Measurements from ENCODE around the gene FRMPD4. TPM values are rescaled to one million over a fixed set of nuclear protein-coding genes. Genes with fewer than 3 reads are reported as not detected.

FRMPD4 gene
- total and polyA plus RNA-seq, 2 of the 13 experiments (the other 11 are each of a cell fraction or from before 2014, with no cell fraction given), result not detected

GRCh38 chrX:12548746-12549145, 410.5 kb downstream of the FRMPD4 start (continued):
- TF ChIP-seq ZBTB40 (IDR thresholded peaks at IDR 0.05) (no peak), ZBTB40 (CRISPR knock-in tag; IDR thresholded peaks at IDR 0.05) (no peak), NR2F2 (IDR thresholded peaks at IDR 0.05; ENCODE audit: borderline replicate concordance, low read depth) (no peak), CREB1 (IDR thresholded peaks at IDR 0.05) (no peak), CREB1 (CRISPR knock-in tag; IDR thresholded peaks at IDR 0.05) (no peak), JARID2 (CRISPR knock-in tag; IDR thresholded peaks at IDR 0.05; ENCODE audit: insufficient replicate concordance) (no peak), ZFP36L1 (CRISPR knock-in tag; IDR thresholded peaks at IDR 0.05) (no peak), PHF20 (CRISPR knock-in tag; IDR thresholded peaks at IDR 0.05) (no peak), ZNF883 (CRISPR knock-in tag; IDR thresholded peaks at IDR 0.05; ENCODE audit: not compliant biosample characterization) (no peak), REST (IDR thresholded peaks at IDR 0.05; ENCODE audit: borderline replicate concordance in 1 of 2, low read depth in 1 of 2, low read length in 2 of 2) (peak; percentile 43 to 93), ZNF777 (CRISPR knock-in tag; IDR thresholded peaks at IDR 0.05) (no peak), FOXK2 (IDR thresholded peaks at IDR 0.05) (no peak), ZSCAN30 (CRISPR knock-in tag; IDR thresholded peaks at IDR 0.05) (no peak), MIER2 (CRISPR knock-in tag; IDR thresholded peaks at IDR 0.05) (peak; percentile 88)

All from HepG2 (cell line).